Measurements from ENCODE around the gene PRKAG2. TPM values are rescaled to one million over a fixed set of nuclear protein-coding genes. Genes with fewer than 3 reads are reported as not detected.

Gene PRKAG2
- total RNA-seq, 1 donor from 2014 or later, result 130 TPM

DNA sequence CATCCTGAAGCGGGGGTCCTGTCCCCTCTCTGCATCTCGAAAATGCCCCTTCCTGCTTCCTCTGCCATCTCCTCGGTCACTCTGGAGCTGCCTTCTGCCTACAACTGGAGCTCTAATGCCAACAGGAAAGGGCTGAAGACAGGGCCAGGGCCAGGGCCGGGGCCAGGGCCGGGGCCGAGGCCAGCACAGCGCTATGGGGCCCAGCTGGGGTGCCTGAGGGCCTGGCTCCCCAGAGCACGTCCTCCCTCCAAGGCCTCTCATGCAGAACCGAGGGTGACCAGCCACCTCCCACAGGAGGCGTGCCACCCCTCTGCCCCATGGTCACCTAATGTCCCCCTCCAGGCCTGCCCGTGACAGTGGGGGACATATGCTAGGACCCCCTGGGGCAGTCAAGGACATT lies 155.7 kb downstream of the PRKAG2 start:
- H3K27me3 ChIP-seq (ENCODE audit: low read depth), result no peaks in the 10 kb centered on the region
- intact Hi-C loops (cut with micrococcal nuclease), result no loop called here
- H3K27ac ChIP-seq (replicated peaks), result peak overlapping the region; percentile 89
- H3K9me3 ChIP-seq (replicated peaks), result no peaks in the 10 kb centered on the region
- H3K36me3 ChIP-seq, result no peaks in the 10 kb centered on the region
- DNase-seq, result no peak
- TF ChIP-seq, protein P1, sequence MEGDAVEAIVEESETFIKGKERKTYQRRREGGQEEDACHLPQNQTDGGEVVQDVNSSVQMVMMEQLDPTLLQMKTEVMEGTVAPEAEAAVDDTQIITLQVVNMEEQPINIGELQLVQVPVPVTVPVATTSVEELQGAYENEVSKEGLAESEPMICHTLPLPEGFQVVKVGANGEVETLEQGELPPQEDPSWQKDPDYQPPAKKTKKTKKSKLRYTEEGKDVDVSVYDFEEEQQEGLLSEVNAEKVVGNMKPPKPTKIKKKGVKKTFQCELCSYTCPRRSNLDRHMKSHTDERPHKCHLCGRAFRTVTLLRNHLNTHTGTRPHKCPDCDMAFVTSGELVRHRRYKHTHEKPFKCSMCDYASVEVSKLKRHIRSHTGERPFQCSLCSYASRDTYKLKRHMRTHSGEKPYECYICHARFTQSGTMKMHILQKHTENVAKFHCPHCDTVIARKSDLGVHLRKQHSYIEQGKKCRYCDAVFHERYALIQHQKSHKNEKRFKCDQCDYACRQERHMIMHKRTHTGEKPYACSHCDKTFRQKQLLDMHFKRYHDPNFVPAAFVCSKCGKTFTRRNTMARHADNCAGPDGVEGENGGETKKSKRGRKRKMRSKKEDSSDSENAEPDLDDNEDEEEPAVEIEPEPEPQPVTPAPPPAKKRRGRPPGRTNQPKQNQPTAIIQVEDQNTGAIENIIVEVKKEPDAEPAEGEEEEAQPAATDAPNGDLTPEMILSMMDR (IDR thresholded peaks at IDR 0.05; ENCODE audit: borderline replicate concordance), result no peak
- H3K4me1 ChIP-seq, result peaks cover 95% of the 10 kb centered on the region
- H3K4me3 ChIP-seq, result peak overlapping the region; percentile 14

- peaks cover 94% of the 10 kb centered on the region for H3K4me1 ChIP-seq
- intact Hi-C loops (cut with micrococcal nuclease), result no loop called here
Observed at GRCh38 chr7:151720280-151720679, 156.6 kb downstream of the PRKAG2 start.

GRCh38 chr7:151719897-151720242 lies 157.0 kb downstream of the PRKAG2 start:
- peaks cover 89% of the 10 kb centered on the region for H3K4me1 ChIP-seq
- H3K4me3 ChIP-seq, result peak overlapping the region; percentile 14
- TF ChIP-seq, protein P1 (IDR thresholded peaks at IDR 0.05; ENCODE audit: borderline replicate concordance), result no peak
- no peaks in the 10 kb centered on the region for H3K36me3 ChIP-seq
- DNase-seq, result no peak
- intact Hi-C loops (cut with micrococcal nuclease), result no loop called here
- H3K9me3 ChIP-seq (replicated peaks), result no peaks in the 10 kb centered on the region
- H3K27ac ChIP-seq (replicated peaks), result peak overlapping the region; percentile 89
- H3K27me3 ChIP-seq (ENCODE audit: low read depth), result no peaks in the 10 kb centered on the region

More at GRCh38 chr7:151720280-151720679, 156.6 kb downstream of the PRKAG2 start:
- Histone ChIP-seq H3K4me3 (peak overlapping the region; percentile 14), H3K9me3 (replicated peaks) (no peaks in the 10 kb centered on the region), H3K36me3 (no peaks in the 10 kb centered on the region), H3K27ac (replicated peaks) (peak overlapping the region; percentile 89), H3K27me3 (ENCODE audit: low read depth) (no peaks in the 10 kb centered on the region)
- TF ChIP-seq, protein P1 (IDR thresholded peaks at IDR 0.05; ENCODE audit: borderline replicate concordance), result no peak
- no peak for DNase-seq

- intact Hi-C loops (cut with micrococcal nuclease), result no loop called here
- TF ChIP-seq, protein P1 (IDR thresholded peaks at IDR 0.05; ENCODE audit: borderline replicate concordance), result no peak
- Histone ChIP-seq H3K27ac (replicated peaks) (peak overlapping the region; percentile 89), H3K27me3 (ENCODE audit: low read depth) (no peaks in the 10 kb centered on the region), H3K4me1 (peaks cover 83% of the 10 kb centered on the region), H3K4me3 (no peak overlapping the region), H3K36me3 (no peaks in the 10 kb centered on the region), H3K9me3 (replicated peaks) (no peaks in the 10 kb centered on the region)
- DNase-seq, result no peak
Observed at GRCh38 chr7:151719031-151719896, 157.7 kb downstream of the PRKAG2 start.

GRCh38 chr7:151717918-151718317 lies 159.0 kb downstream of the PRKAG2 start:
- H3K36me3 ChIP-seq, result no peaks in the 10 kb centered on the region
- H3K9me3 ChIP-seq (replicated peaks), result no peaks in the 10 kb centered on the region
- H3K4me1 ChIP-seq, result peaks cover 77% of the 10 kb centered on the region
- H3K4me3 ChIP-seq, result no peak overlapping the region
- DNase-seq, result no peak
- intact Hi-C loops (cut with micrococcal nuclease), result no loop called here
- TF ChIP-seq, protein P1 (IDR thresholded peaks at IDR 0.05; ENCODE audit: borderline replicate concordance), result no peak
- H3K27me3 ChIP-seq (ENCODE audit: low read depth), result no peaks in the 10 kb centered on the region
- peak overlapping the region; percentile 89 for H3K27ac ChIP-seq (replicated peaks)
